Natural killer cell (primary cell): ENCODE data around the gene DERL3. TPM values are rescaled to one million over a fixed set of nuclear protein-coding genes. Genes with fewer than 3 reads are reported as not detected.

ENCODE experiments used
- ATAC-seq, 3 donors: fragments of 150-1000 bp in 2 of 3; fragments of 200-7000 bp in 1 of 3; cut with Tn5 transposase; 1 replicate in 1 of 3; 2 replicates in 2 of 3; pipeline ENCODE4 v1.10.0; 2021; ENCODE audit warnings: mild to moderate bottlenecking in 2 of 3, moderate library complexity in 2 of 3
- DNase-seq, 2 donors: peaks; one replicate each; pipeline versions ENCODE4 v3.0.0 to v3.0.0-alpha.2; 2013 to 2021; ENCODE audit warnings: mixed read lengths in 1 of 2
- H3K27ac ChIP-seq: one replicate; pipeline ENCODE4 v1.5.1; 2013; ENCODE audit warnings: mild to moderate bottlenecking, low read length
- H3K27me3 ChIP-seq: one replicate; pipeline ENCODE4 v1.6.1; 2013; ENCODE audit warnings: low read length; ENCODE audit not compliant: control insufficient read depth, insufficient read depth
- H3K36me3 ChIP-seq: one replicate; pipeline ENCODE4 v1.6.1; 2013; ENCODE audit warnings: low read length; ENCODE audit not compliant: control insufficient read depth, insufficient read depth
- H3K4me1 ChIP-seq: one replicate; pipeline ENCODE4 v1.6.1; 2013; ENCODE audit warnings: low read length; ENCODE audit not compliant: control insufficient read depth, insufficient read depth
- H3K4me3 ChIP-seq: one replicate; pipeline ENCODE4 v1.5.1; 2013; ENCODE audit warnings: low read length
- H3K9me3 ChIP-seq: one replicate; pipeline ENCODE4 v1.6.1; 2013; ENCODE audit warnings: low read length; ENCODE audit not compliant: control insufficient read depth, insufficient read depth
- H3K27ac Mint-ChIP-seq, 2 donors: one replicate each; pipeline ENCODE4 v1.8.0; 2022; ENCODE audit warnings: mild to moderate bottlenecking in 2 of 2, mixed read lengths in 2 of 2, moderate library complexity in 1 of 2
- H3K27me3 Mint-ChIP-seq, 2 donors: one replicate each; pipeline ENCODE4 v1.8.0; 2022; ENCODE audit warnings: low read depth in 2 of 2, mixed read lengths in 2 of 2
- H3K36me3 Mint-ChIP-seq: one replicate; pipeline ENCODE4 v1.8.0; 2022; ENCODE audit warnings: mixed read lengths
- H3K4me1 Mint-ChIP-seq, 2 donors: one replicate each; pipeline ENCODE4 v1.8.0; 2022; ENCODE audit warnings: mixed read lengths in 2 of 2
- H3K4me3 Mint-ChIP-seq: one replicate; pipeline ENCODE4 v1.8.0; 2022; ENCODE audit warnings: mild to moderate bottlenecking, moderate library complexity, mixed read lengths
- H3K9me3 Mint-ChIP-seq, 2 donors: one replicate each; pipeline ENCODE4 v1.8.0; 2022; ENCODE audit warnings: mixed read lengths in 2 of 2
- WGBS: methylation state at CpG from one replicate; pipeline ENCODE4 v1.1.7; 2013; ENCODE audit warnings: missing lambda C conversion rate; ENCODE audit not compliant: insufficient coverage; 5-methylcytosine and 5-hydroxymethylcytosine counted together
- intact Hi-C: fragments of 100-400 bp; cut with micrococcal nuclease; formaldehyde crosslinking; loops from one replicate; pipeline ENCODE4 v1.14.2; 2022
- total RNA-seq, 4 donors: library from RNA; stranded (reverse); fragments of 120-200 nt in 1 of 4; gene quantifications; one replicate each; pipeline versions ENCODE4 v1.2.3 to v1.2.4, GENCODE V29; 2013 to 2022
- TF ChIP-seq, protein P1 (sequence below): fragments of 200-600 bp; IDR thresholded peaks from one replicate; pipeline ENCODE4 v1.8.0; 2022; ENCODE audit warnings: antibody characterized with exemption

DERL3 gene
- total RNA-seq, 3 donors from 2014 or later (not counting 1 experiment from before 2014, with no cell fraction given), result 0.88 to 24.5 (median 1.3) TPM

DNA sequence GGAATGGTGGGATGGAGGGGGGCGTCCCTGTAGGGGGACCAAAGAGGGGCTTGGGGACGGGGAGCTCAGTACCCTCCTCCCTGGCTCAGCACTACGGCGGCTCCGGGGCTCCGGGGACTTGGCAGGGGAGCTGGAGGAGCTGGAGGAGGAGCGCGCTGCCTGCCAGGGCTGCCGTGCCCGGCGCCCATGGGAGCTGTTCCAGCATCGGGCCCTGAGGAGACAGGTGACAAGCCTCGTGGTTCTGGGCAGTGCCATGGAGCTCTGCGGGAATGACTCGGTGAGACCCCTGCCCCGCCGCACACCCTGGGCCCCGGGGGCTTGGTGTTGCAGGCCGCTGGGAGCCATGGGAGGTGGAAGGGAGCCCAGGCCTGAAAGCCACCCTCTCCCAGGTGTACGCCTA, 43.6 kb upstream of the DERL3 start:
- Histone ChIP-seq H3K4me3 (no peak overlapping the region), H3K27ac (no peak overlapping the region), H3K9me3 (no peaks in the 10 kb centered on the region), H3K4me1 (no peaks in the 10 kb centered on the region), H3K36me3 (peaks cover 6% of the 10 kb centered on the region), H3K27me3 (no peaks in the 10 kb centered on the region)
- ATAC-seq (no peak), DNase-seq (no peak)
- intact Hi-C loops, result no loop called here
- Mint-ChIP-seq H3K4me3 (no peak overlapping the region), H3K27ac (peak overlapping the region in 1 of 2 donors; percentile 3), H3K9me3 (no peaks in the 10 kb centered on the region), H3K36me3 (no peaks in the 10 kb centered on the region), H3K4me1 (no peaks in the 10 kb centered on the region), H3K27me3 (no peaks in the 10 kb centered on the region)
- WGBS, result 93% methylated on average over 20 of the region's 20 CpGs
- TF ChIP-seq, protein P1, sequence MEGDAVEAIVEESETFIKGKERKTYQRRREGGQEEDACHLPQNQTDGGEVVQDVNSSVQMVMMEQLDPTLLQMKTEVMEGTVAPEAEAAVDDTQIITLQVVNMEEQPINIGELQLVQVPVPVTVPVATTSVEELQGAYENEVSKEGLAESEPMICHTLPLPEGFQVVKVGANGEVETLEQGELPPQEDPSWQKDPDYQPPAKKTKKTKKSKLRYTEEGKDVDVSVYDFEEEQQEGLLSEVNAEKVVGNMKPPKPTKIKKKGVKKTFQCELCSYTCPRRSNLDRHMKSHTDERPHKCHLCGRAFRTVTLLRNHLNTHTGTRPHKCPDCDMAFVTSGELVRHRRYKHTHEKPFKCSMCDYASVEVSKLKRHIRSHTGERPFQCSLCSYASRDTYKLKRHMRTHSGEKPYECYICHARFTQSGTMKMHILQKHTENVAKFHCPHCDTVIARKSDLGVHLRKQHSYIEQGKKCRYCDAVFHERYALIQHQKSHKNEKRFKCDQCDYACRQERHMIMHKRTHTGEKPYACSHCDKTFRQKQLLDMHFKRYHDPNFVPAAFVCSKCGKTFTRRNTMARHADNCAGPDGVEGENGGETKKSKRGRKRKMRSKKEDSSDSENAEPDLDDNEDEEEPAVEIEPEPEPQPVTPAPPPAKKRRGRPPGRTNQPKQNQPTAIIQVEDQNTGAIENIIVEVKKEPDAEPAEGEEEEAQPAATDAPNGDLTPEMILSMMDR, result no peak

DNA sequence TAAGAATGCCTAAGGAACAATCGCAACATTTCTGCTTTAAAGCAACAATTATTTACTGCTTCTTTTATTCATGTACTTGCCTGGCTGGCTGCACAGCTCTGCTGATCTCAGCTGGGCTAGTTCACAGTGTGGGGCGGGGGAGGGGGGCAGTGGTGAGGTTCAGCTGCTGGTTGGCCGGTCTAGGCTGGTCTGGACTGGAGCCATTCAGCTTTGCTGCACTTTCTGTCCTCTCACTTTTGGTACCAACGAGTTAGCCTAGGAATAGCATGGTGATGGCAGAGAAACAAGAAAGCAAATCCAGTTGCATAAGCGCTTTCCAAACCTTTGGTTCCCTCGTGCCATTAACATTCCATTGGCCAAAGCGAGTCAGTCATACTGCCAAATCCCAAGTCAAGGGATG, 39.4 kb upstream of the DERL3 start:
- Histone ChIP-seq H3K4me3 (no peak overlapping the region), H3K36me3 (peaks cover 2% of the 10 kb centered on the region), H3K27me3 (no peaks in the 10 kb centered on the region), H3K27ac (no peak overlapping the region), H3K9me3 (no peaks in the 10 kb centered on the region), H3K4me1 (no peaks in the 10 kb centered on the region)
- no peak overlapping the region for H3K4me3 Mint-ChIP-seq
- DNase-seq (no peak), ATAC-seq (no peak)
- H3K36me3 Mint-ChIP-seq, result no peaks in the 10 kb centered on the region
- TF ChIP-seq, protein P1, result no peak
- 96% methylated on average over 7 of the region's 7 CpGs for WGBS
- no peaks in the 10 kb centered on the region for H3K27me3 Mint-ChIP-seq
- H3K9me3 Mint-ChIP-seq, result no peaks in the 10 kb centered on the region
- H3K27ac Mint-ChIP-seq, result no peak overlapping the region
- intact Hi-C loops, result no loop called here
- H3K4me1 Mint-ChIP-seq, result no peaks in the 10 kb centered on the region

DNA sequence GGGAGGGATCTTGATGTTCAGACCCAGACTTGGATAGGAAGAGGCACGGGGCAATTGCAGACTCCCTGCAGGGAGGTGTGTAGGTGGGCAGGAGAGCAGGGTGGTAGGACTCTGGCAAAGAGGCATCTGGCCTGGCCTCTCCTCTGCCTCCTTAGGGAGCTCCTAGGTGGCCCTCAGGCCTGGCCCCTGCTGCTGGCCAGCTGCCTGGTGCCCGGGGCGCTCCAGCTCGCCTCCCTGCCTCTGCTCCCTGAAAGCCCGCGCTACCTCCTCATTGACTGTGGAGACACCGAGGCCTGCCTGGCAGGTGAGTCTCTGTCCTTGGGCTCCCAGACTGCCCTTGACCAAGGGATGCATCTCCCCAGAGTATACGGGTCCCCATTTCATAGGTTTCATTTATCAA, 38.8 kb upstream of the DERL3 start:
- DNase-seq, result no peak
- no peaks in the 10 kb centered on the region for H3K27me3 Mint-ChIP-seq
- 95% methylated on average over 8 of the region's 8 CpGs for WGBS
- H3K4me3 Mint-ChIP-seq, result no peak overlapping the region
- H3K27me3 ChIP-seq, result no peaks in the 10 kb centered on the region
- ATAC-seq, result no peak
- no peaks in the 10 kb centered on the region for H3K4me1 Mint-ChIP-seq
- H3K27ac ChIP-seq, result no peak overlapping the region
- intact Hi-C loops, result no loop called here
- H3K4me3 ChIP-seq, result no peak overlapping the region
- H3K4me1 ChIP-seq, result no peaks in the 10 kb centered on the region
- H3K36me3 Mint-ChIP-seq, result no peaks in the 10 kb centered on the region
- TF ChIP-seq, protein P1, result no peak
- no peaks in the 10 kb centered on the region for H3K9me3 Mint-ChIP-seq
- no peak overlapping the region for H3K27ac Mint-ChIP-seq
- peaks cover 2% of the 10 kb centered on the region for H3K36me3 ChIP-seq
- H3K9me3 ChIP-seq, result no peaks in the 10 kb centered on the region

DNA sequence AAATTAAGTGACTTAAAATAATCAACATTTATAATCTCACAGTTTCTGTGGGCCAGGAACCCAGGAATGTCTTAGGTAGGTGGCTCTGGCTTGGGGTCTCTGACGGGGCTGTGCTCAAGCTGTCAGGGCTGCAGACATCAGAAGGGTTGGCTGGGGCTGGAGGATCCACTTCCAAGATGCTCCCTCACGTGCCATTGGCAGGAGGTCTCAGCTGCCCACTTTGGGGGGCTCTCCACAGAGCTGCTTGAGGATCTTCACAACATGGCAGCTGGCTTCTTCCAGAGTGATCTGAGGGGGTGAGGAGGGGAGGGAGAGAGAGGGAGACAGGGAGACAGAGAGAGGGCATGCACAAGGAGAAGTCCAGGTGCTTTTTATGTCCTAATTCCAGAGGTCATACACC, 37.0 kb upstream of the DERL3 start:
- no peaks in the 10 kb centered on the region for H3K27me3 Mint-ChIP-seq
- H3K4me1 ChIP-seq, result no peaks in the 10 kb centered on the region
- H3K27me3 ChIP-seq, result no peaks in the 10 kb centered on the region
- H3K36me3 ChIP-seq, result no peaks in the 10 kb centered on the region
- TF ChIP-seq, protein P1, result no peak
- no peak for ATAC-seq
- intact Hi-C loops, result no loop called here
- 87% methylated on average over 2 of the region's 2 CpGs for WGBS
- no peak overlapping the region for H3K27ac Mint-ChIP-seq
- no peak overlapping the region for H3K4me3 Mint-ChIP-seq
- no peak overlapping the region for H3K4me3 ChIP-seq
- no peaks in the 10 kb centered on the region for H3K9me3 Mint-ChIP-seq
- no peaks in the 10 kb centered on the region for H3K4me1 Mint-ChIP-seq
- H3K27ac ChIP-seq, result no peak overlapping the region
- H3K9me3 ChIP-seq, result no peaks in the 10 kb centered on the region
- H3K36me3 Mint-ChIP-seq, result no peaks in the 10 kb centered on the region
- DNase-seq, result no peak
